GM18873 (cell line): ENCODE data around the gene ATXN10.
"Not testable (repeated sequence)": the region's sequence is repeated elsewhere in the genome, so short reads cannot be mapped to it uniquely, and the experiment has no call there.

ENCODE experiments used
- ATAC-seq: cut with Tn5 transposase; IDR thresholded peaks from one replicate; pipeline ENCODE4 v1.9.1; 2021; ENCODE audit warnings: mild to moderate bottlenecking, moderate library complexity, moderate number of reproducible peaks; ENCODE audit not compliant: unreplicated experiment, low FRiP score

The ATXN10 gene

DNA sequence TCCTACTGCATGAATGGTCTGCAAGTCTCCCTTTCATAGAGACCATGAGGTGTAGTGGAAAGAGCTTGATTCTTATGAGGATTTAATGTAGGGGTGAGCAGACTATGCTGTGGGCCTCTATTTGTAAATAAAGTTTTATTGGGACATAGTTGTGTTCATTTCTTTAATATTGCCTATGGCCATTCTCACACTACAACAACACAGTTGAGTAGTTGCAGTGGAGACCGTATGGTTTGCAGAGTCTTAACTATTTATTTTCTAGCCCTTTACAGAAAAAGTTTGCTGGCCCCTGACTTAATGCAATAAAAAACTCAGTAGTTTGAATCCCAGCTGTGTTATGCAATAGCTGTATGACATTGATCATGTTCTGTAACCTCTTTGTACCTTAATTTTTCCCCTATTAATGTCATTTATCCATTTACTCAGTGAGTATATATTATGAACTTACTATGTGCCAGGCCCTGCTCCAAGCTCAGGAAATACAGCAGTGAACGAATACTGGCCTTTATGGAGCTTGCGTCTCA lies 106.3 kb downstream of the ATXN10 start:
- ATAC-seq: no peak

GRCh38 chr22:45781459-45781858 lies 109.8 kb downstream of the ATXN10 start:
- no peak for ATAC-seq

DNA sequence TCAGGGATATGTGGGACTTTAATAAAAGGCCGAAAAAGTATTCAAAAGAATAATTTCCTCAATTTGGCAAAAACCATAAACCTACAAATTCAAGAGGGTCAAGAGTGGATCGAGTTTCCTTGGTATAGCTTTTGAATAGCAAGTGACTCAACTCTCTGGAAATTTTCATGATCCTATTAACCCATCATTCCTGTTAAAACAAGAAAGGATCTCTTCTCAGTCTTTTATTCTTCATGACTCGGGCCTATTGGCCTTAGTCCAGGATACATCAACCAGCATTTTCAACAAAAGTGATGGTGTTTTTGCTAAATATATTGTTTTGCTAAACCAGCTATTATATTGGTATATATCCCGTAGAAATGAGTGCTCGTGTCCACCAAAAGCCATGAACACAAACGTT lies 110.3 kb downstream of the ATXN10 start:
- no peak for ATAC-seq

DNA sequence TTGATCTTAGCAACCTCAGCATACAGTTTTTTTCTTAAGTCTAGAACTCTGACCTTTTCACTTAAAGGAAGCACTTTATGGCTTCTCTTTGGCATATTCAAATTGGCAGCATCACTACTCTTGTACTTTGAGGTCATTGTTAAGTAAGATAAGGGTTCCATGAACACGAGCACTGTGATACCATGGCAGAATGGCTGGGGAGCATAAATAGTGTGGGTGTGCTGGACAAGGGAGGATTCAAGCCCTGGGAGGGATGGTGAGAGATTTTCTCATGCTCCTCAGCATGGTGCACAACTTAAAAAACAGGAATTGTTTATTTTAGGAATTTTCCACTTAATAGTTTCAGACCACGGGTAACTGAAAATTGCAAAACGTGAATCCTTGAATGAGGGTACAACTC lies 111.4 kb downstream of the ATXN10 start:
- ATAC-seq: no peak

DNA sequence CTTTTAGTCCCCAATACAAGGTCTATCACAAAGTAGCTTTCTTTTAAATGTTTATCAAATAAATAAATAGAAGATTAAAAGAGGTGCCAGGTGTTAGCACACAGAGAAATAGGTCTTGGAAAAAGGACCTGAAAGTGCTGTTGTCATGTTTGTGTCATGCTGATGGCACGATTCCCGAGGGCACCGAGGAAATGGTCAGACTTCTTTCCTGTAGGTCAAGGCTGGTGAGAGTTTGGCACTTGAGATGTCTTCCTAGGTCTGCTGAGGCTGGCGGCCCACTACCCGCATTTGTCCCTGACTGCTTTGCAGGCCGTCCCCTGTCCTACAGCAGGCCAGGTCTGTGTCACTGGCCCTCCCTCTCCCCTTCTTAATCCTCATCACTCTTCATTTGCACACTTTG lies 112.1 kb downstream of the ATXN10 start:
- no peak for ATAC-seq

DNA sequence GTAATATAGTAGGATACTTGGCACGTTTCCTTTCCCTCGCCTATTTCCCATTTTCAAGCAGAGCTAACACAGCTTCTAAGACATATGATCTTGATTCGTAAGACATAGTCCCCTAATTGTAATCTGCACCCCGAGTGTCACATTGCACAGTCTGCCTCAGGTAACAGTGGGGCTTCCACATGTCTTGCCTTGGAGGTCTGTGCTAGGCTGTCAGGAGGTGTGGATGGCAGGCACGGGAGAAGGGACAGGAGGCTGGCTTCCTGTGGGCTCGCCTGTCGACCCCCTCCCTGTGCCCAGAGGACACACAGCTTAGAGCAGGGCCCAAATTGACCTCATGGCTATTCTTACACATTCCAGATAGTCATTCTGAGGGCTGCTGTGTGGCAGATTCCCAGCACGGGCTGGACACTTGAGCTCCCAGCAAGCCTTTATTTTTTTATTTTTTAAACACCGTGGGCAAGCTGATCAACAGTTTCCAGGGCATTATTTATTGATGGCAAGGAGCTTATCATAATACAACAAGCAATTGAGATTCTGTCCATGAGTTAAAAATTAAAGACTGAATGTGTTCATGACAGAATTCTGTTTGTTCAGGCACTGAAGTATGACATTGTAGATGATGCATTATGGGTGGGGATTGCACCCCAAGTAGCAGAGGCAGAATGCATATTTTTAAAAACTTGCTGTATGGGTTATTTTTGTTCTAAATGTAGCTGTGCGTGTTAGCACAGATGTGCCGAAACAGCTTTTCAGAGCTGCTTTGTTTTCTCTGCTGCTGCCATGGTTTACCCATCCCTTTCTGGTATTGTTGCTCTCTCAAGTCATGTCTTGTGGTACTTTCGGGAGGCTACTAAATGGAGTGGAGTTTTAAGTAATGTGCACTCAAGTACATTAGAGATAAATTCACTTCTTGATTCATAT lies 113.0 kb downstream of the ATXN10 start:
- ATAC-seq: no peak

- no peak for ATAC-seq
These were observed 113.8 kb downstream of the ATXN10 start for GRCh38 chr22:45785458-45785857.

- no peak for ATAC-seq
These were observed 115.1 kb downstream of the ATXN10 start for GRCh38 chr22:45786726-45787125.

- ATAC-seq: no peak
These were observed 116.1 kb downstream of the ATXN10 start for GRCh38 chr22:45787759-45788158.

DNA sequence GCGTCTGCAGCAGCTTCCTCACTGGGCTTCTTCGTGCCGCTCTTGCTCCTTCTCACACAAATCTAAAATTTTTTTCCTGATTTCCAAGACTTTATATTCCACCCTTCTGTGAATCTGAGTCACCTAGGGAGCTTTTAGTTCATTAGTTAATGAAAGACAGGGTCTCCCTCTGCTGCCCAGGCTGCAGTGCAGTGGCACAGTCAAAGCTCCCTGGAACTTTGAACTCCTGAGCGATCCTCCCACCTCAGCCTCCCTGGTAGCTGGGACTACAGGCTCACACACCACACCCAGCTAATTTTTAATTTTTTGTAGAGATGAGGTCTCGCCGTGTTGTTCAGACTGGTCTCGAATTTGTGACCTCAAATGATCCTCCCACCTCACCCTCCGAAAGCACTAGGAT lies 116.9 kb downstream of the ATXN10 start:
- no peak for ATAC-seq

DNA sequence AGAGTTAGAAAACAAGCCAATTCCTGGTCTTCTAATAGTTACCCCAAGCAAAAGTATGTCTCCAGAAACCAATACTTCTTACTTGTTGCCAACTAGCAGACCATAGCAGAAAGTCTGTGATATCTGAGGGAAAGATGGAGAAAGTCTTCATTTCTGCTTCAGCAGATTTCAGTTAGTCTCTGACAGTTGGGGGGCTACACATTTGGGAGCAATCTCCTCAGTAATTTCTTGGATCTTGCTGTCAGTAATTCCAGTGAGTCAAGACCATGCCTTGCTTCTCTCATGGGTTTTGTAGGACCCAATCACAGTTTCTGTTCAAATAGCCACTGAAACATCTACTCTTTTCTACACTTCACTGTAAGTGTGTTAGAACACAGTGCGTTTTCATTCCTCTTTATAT lies 118.8 kb downstream of the ATXN10 start:
- no peak for ATAC-seq

GRCh38 chr22:45793161-45793560 lies 121.5 kb downstream of the ATXN10 start:
- no peak for ATAC-seq

DNA sequence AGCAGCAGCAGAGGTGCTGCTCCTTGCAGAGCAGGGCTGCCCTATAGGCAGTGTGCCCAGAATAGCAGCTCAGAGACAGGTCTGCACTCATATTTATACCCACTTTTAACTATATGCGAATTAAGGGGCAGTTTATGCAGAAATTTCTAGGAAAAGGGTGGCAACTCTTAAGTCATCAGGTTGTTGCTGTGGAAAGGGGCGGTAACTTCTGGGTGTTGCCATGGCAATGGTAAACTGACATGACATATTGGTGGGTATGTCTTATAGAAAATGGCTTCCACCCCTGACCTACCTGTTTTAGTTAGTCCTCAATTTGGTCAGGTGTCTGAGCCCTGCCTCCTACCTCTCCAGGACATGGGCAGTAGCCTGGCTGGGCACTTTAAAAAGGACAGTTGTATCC lies 122.3 kb downstream of the ATXN10 start:
- no peak for ATAC-seq

- ATAC-seq: not testable (repeated sequence)
These were observed 124.4 kb downstream of the ATXN10 start for GRCh38 chr22:45796009-45796408.

DNA sequence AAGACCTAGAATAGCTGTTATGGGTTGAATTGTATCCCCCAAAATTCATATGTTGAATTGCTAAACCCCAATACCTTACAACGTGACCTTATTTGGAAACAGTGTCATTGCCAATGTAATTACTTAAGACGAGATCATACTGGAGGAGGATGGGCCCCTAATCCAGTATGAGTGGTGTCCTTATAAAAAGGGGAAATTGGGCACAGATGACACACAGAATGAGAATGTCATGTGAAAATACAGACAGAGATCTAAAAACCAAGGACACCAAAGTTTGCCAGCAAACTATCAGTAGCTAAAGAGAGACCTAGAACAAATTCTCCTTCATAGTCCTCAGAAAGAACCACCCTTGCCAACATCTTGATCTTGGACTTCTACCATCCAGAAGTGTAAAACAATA lies 127.7 kb downstream of the ATXN10 start:
- no peak for ATAC-seq

DNA sequence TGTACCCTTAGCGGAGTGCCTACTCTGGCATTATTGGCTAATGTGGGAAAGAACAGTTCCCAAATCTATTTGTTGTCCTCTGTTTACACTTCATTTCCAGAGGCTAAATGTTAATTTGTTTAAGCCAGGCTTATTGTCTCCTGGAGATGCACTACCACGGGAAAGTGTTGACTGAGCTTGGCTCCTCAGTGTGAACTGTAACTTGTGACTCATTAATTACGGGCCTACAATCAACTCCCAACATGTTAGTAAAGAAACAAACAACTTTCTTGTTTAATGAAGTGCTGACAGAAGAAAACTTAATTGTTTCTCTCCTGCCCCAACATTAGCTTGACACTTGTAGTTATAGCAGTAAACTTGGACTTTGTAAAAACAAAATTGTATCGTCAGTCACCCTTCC lies 130.4 kb downstream of the ATXN10 start:
- no peak for ATAC-seq

DNA sequence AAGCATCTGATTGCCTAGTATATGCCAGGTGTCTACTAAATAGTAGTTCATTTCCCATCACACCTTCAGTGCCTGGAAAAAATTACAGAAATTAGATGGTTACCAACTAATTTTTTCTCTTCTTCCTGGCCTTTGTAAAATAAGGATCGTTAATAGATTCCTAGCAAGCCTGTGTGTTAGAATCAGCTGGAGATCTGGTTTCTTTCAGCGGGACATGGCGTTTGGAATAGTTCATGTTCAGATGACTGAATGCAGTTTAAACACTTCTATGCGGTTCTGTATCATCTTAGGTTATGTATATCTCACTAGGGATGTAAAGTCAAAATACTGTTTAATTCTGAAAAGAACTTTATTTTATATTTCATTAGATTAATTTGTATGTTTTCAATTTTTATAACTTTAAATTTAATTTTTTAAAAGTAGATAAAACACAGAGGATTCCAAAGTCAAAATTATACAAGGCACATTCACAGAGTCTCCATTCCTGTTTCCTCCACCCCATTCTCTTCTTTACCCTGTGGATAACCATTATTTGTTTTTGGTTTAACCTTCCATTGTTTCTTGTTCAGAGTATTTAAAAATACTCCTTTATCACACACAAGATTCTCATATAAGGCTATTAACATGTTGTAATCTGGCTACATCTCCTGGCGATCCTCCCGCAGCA lies 132.8 kb downstream of the ATXN10 start:
- no peak for ATAC-seq

DNA sequence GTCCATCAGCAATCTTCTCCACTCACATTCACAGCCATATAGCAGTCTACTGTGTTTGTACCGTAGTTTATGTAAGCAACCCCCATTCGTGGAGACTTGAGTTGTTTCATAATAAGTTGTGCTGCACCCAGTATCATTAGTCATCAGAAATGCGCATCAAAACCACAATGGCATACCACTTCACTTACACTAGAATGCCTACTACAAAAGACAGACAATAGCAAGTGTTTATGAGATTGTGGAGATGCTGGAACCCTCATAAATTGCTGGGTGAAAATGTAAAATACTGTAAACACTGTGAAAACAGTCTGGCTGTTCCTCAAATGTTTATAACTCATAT lies 133.3 kb downstream of the ATXN10 start:
- no peak for ATAC-seq

DNA sequence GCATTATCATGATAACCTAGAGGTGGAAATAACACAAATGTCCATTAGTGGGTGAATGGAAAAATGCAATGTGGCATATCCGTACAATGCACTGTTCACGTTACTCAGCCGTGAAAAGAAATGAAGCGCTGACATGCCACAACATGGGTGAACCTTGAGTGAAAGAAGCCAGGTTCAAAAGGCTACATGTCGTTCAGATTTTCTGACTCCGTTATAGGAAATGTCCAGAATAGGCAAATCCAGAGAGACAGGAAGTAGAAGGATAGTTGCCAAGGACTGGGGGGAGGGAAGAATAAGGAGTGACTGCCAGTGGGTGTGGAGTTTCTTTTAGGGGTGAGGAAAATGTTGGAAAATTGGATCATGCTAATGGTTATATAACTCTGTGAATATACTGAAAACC lies 133.8 kb downstream of the ATXN10 start:
- no peak for ATAC-seq

- ATAC-seq: no peak
These were observed 135.7 kb downstream of the ATXN10 start for GRCh38 chr22:45807156-45807915.

DNA sequence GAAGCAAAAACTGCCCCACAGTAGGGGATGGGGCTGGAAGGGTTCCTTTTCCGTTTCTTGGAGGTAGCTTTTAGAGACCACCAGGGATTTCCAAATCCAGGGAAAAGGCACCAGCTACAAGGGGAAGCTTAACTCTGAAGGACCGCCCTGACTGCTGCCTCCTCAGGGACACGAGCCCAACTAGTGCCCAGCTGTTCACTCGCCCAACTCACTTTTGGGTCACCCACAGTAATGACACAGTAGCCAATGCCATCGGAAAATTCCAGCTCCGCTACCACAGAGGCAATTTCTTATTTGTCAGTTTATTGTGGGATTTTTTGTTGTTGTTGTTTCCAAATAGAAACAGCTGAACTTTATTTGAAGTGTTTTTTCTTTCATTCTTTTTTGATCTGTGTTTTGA lies 141.3 kb downstream of the ATXN10 start:
- no peak for ATAC-seq
